Measurements from ENCODE around the gene ILF3. TPM values are rescaled to one million over a fixed set of nuclear protein-coding genes. Genes with fewer than 3 reads are reported as not detected.

The ILF3 gene
- total and polyA plus RNA-seq, 2 donors (not counting 1 experiment from before 2014, with no cell fraction given), result 78.4 to 109 TPM

GRCh38 chr19:10707440-10707839 lies 53.3 kb downstream of the ILF3 start:
- Histone ChIP-seq H3K4me2 (ENCODE audit: extremely low read depth, insufficient read depth, low read length) (no peak overlapping the region), H3K27me3 (ENCODE audit: control insufficient read depth, insufficient read depth, low read length) (no peaks in the 10 kb centered on the region), H3K9me3 (ENCODE audit: control insufficient read depth, insufficient read depth, low read depth, low read length) (no peaks in the 10 kb centered on the region), H4K20me1 (ENCODE audit: control insufficient read depth, extremely low read depth, insufficient read depth, low read length) (no peaks in the 10 kb centered on the region), H3K36me3 (ENCODE audit: control insufficient read depth, insufficient read depth, low read length) (peaks cover 1% of the 10 kb centered on the region), H3K4me3 (replicated peaks in 1 of 4; ENCODE audit: control extremely low read depth in 1 of 4, insufficient read depth in 1 of 4, low read depth in 3 of 4, low read length in 4 of 4) (no peak overlapping the region), H3K79me2 (ENCODE audit: control insufficient read depth, insufficient read depth, low read length) (no peaks in the 10 kb centered on the region), H3K9ac (ENCODE audit: insufficient read depth, low read length) (no peak overlapping the region), H3K4me1 (ENCODE audit: control insufficient read depth, extremely low read depth, insufficient read depth, low read length) (no peaks in the 10 kb centered on the region), H3K27ac (ENCODE audit: insufficient read depth, low read length) (no peak overlapping the region), H2AFZ (ENCODE audit: low read length) (no peak overlapping the region)
- TF ChIP-seq, protein P1, sequence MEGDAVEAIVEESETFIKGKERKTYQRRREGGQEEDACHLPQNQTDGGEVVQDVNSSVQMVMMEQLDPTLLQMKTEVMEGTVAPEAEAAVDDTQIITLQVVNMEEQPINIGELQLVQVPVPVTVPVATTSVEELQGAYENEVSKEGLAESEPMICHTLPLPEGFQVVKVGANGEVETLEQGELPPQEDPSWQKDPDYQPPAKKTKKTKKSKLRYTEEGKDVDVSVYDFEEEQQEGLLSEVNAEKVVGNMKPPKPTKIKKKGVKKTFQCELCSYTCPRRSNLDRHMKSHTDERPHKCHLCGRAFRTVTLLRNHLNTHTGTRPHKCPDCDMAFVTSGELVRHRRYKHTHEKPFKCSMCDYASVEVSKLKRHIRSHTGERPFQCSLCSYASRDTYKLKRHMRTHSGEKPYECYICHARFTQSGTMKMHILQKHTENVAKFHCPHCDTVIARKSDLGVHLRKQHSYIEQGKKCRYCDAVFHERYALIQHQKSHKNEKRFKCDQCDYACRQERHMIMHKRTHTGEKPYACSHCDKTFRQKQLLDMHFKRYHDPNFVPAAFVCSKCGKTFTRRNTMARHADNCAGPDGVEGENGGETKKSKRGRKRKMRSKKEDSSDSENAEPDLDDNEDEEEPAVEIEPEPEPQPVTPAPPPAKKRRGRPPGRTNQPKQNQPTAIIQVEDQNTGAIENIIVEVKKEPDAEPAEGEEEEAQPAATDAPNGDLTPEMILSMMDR (conservative IDR thresholded peaks at IDR 0.05 in 1 of 2, IDR thresholded peaks at IDR 0.05 in 1 of 2; ENCODE audit: low read depth in 1 of 2, low read length in 2 of 2), result no peak
- TF ChIP-seq EZH2 (IDR thresholded peaks at IDR 0.05; ENCODE audit: low read length, missing control alignments), result no peak
- no peak for DNase-seq (ENCODE audit: low read depth in 2 of 2)

GRCh38 chr19:10708291-10708690 lies 54.1 kb downstream of the ILF3 start:
- Histone ChIP-seq H3K79me2 (ENCODE audit: control insufficient read depth, insufficient read depth, low read length) (no peaks in the 10 kb centered on the region), H2AFZ (ENCODE audit: low read length) (no peak overlapping the region), H3K9me3 (ENCODE audit: control insufficient read depth, insufficient read depth, low read depth, low read length) (no peaks in the 10 kb centered on the region), H3K9ac (ENCODE audit: insufficient read depth, low read length) (no peak overlapping the region), H3K4me1 (ENCODE audit: control insufficient read depth, extremely low read depth, insufficient read depth, low read length) (no peaks in the 10 kb centered on the region), H3K4me3 (replicated peaks in 1 of 4; ENCODE audit: control extremely low read depth in 1 of 4, insufficient read depth in 1 of 4, low read depth in 3 of 4, low read length in 4 of 4) (no peak overlapping the region), H3K27me3 (ENCODE audit: control insufficient read depth, insufficient read depth, low read length) (no peaks in the 10 kb centered on the region), H3K4me2 (ENCODE audit: extremely low read depth, insufficient read depth, low read length) (no peak overlapping the region), H3K27ac (ENCODE audit: insufficient read depth, low read length) (no peak overlapping the region), H4K20me1 (ENCODE audit: control insufficient read depth, extremely low read depth, insufficient read depth, low read length) (no peaks in the 10 kb centered on the region), H3K36me3 (ENCODE audit: control insufficient read depth, insufficient read depth, low read length) (peaks cover 6% of the 10 kb centered on the region)
- TF ChIP-seq, protein P1 (conservative IDR thresholded peaks at IDR 0.05 in 1 of 2, IDR thresholded peaks at IDR 0.05 in 1 of 2; ENCODE audit: low read depth in 1 of 2, low read length in 2 of 2), result no peak
- no peak for TF ChIP-seq EZH2 (IDR thresholded peaks at IDR 0.05; ENCODE audit: low read length, missing control alignments)
- DNase-seq (ENCODE audit: low read depth in 2 of 2), result no peak

GRCh38 chr19:10712045-10712444 lies 57.9 kb downstream of the ILF3 start:
- no peak overlapping the region for H3K9ac ChIP-seq (ENCODE audit: insufficient read depth, low read length)
- no peak overlapping the region for H2AFZ ChIP-seq (ENCODE audit: low read length)
- H3K4me1 ChIP-seq (ENCODE audit: control insufficient read depth, extremely low read depth, insufficient read depth, low read length), result no peaks in the 10 kb centered on the region
- H3K4me2 ChIP-seq (ENCODE audit: extremely low read depth, insufficient read depth, low read length), result no peak overlapping the region
- H3K9me3 ChIP-seq (ENCODE audit: control insufficient read depth, insufficient read depth, low read depth, low read length), result no peaks in the 10 kb centered on the region
- DNase-seq (ENCODE audit: low read depth in 2 of 2), result no peak
- no peak for TF ChIP-seq EZH2 (IDR thresholded peaks at IDR 0.05; ENCODE audit: low read length, missing control alignments)
- TF ChIP-seq, protein P1 (conservative IDR thresholded peaks at IDR 0.05 in 1 of 2, IDR thresholded peaks at IDR 0.05 in 1 of 2; ENCODE audit: low read depth in 1 of 2, low read length in 2 of 2), result no peak
- no peaks in the 10 kb centered on the region for H4K20me1 ChIP-seq (ENCODE audit: control insufficient read depth, extremely low read depth, insufficient read depth, low read length)
- no peaks in the 10 kb centered on the region for H3K79me2 ChIP-seq (ENCODE audit: control insufficient read depth, insufficient read depth, low read length)
- peaks cover 6% of the 10 kb centered on the region for H3K36me3 ChIP-seq (ENCODE audit: control insufficient read depth, insufficient read depth, low read length)
- H3K27ac ChIP-seq (ENCODE audit: insufficient read depth, low read length), result no peak overlapping the region
- no peak overlapping the region for H3K4me3 ChIP-seq (replicated peaks in 1 of 4; ENCODE audit: control extremely low read depth in 1 of 4, insufficient read depth in 1 of 4, low read depth in 3 of 4, low read length in 4 of 4)
- no peaks in the 10 kb centered on the region for H3K27me3 ChIP-seq (ENCODE audit: control insufficient read depth, insufficient read depth, low read length)
